Peyer's patch (tissue), 4 donors: Measurements from ENCODE around the gene RASA4.
"Not testable (repeated sequence)": the region's sequence is repeated elsewhere in the genome, so short reads cannot be mapped to it uniquely, and the experiment has no call there.

ENCODE experiments used
- CTCF ChIP-seq, 6 experiments: fragments of 450-650 bp in 4 of 6; fragments of 200-600 bp in 2 of 6; sonication (generic) in 1 of 6; IDR thresholded peaks; one replicate each; pipeline ENCODE4 v1.5.1; 2017 to 2019; ENCODE audit warnings: antibody characterized with exemption in 6 of 6, mild to moderate bottlenecking in 3 of 6, moderate library complexity in 1 of 6
- POLR2A ChIP-seq, 2 donors: fragments of 450-650 bp; IDR thresholded peaks; one replicate each; pipeline ENCODE4 v1.5.1; 2017; ENCODE audit warnings: antibody characterized with exemption in 2 of 2, mild to moderate bottlenecking in 2 of 2, moderate library complexity in 2 of 2

- TF ChIP-seq CTCF, POLR2A (IDR thresholded peaks at IDR 0.05): not testable (repeated sequence)
Measured at GRCh38 chr7:102604431-102605145, 12.0 kb downstream of the RASA4 start.
